HL-60 (cell line): Measurements from ENCODE around the gene MRPS25.

Experiments used
- POLR2AphosphoS5 ChIP-seq: IDR thresholded peaks from 2 replicates; pipeline ENCODE4 v1.6.1; 2012; ENCODE audit warnings: low read depth
- TF ChIP-seq, protein P1 (sequence below): IDR thresholded peaks from one replicate; pipeline ENCODE4 v1.5.1; 2011; ENCODE audit warnings: low read length, control low read depth, inconsistent platforms; ENCODE audit not compliant: insufficient read depth

DNA sequence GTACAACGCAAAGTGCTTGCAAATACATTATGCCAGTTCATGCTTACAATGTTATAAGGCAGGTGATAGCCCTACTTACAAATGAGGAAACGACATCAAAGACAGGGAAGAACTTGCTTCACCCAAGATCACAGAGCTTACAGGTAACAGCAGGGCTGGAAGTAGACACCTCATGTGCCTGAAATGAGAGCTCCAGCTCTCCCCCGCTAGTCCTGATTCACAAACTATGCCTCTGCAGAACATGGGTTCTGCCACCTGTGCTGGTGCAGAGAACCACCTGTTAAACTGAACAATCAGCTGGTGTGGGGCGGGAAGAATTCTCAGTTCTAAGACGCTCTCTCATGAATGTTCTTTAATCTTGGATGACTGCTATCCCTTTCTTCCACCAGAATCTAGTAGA, 26.5 kb upstream of the MRPS25 start:
- TF ChIP-seq, protein P1, sequence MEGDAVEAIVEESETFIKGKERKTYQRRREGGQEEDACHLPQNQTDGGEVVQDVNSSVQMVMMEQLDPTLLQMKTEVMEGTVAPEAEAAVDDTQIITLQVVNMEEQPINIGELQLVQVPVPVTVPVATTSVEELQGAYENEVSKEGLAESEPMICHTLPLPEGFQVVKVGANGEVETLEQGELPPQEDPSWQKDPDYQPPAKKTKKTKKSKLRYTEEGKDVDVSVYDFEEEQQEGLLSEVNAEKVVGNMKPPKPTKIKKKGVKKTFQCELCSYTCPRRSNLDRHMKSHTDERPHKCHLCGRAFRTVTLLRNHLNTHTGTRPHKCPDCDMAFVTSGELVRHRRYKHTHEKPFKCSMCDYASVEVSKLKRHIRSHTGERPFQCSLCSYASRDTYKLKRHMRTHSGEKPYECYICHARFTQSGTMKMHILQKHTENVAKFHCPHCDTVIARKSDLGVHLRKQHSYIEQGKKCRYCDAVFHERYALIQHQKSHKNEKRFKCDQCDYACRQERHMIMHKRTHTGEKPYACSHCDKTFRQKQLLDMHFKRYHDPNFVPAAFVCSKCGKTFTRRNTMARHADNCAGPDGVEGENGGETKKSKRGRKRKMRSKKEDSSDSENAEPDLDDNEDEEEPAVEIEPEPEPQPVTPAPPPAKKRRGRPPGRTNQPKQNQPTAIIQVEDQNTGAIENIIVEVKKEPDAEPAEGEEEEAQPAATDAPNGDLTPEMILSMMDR = no peak
- no peak for TF ChIP-seq POLR2AphosphoS5
